Measurements from ENCODE around the gene CIB2.

- TF ChIP-seq CTCF (IDR thresholded peaks at IDR 0.05; ENCODE audit: poor library complexity), result no peak
- no peak for TF ChIP-seq EZH2 (IDR thresholded peaks at IDR 0.05; ENCODE audit: borderline replicate concordance)
Measured at GRCh38 chr15:78085928-78086327, 45.3 kb downstream of the CIB2 start.
